Measurements from ENCODE around the gene DMRTC1.
"Not testable (repeated sequence)": the region's sequence is repeated elsewhere in the genome, so short reads cannot be mapped to it uniquely, and the experiment has no call there.

- TF ChIP-seq CTCF (IDR thresholded peaks at IDR 0.05); POLR2AphosphoS5 (IDR thresholded peaks at IDR 0.05; ENCODE audit: insufficient read depth in 1 of 2, low read depth in 1 of 2); POLR2A (IDR thresholded peaks at IDR 0.05): not testable (repeated sequence)
These were observed 60.7 kb downstream of the DMRTC1 start for GRCh38 chrX:72882898-72883297.
